ENCODE measurements around the gene TMEM187. TPM values are rescaled to one million over a fixed set of nuclear protein-coding genes. Genes with fewer than 3 reads are reported as not detected.
A peak's percentile ranks its signal among the peaks of the same experiment; 100 is the strongest.

Gene TMEM187
- total RNA-seq, 1 experiment from 2014 or later: 2.8 TPM

GRCh38 chrX:153953342-153953830 lies 19.2 kb upstream of the TMEM187 start:
- peaks cover 5% of the 10 kb centered on the region for H3K4me1 ChIP-seq (ENCODE audit: insufficient read depth, low read length, poor library complexity, severe bottlenecking)
- TF ChIP-seq CTCF (conservative IDR thresholded peaks at IDR 0.05; ENCODE audit: low read depth, low read length) (peak; percentile 97), EZH2 (IDR thresholded peaks at IDR 0.05; ENCODE audit: borderline replicate concordance, low read depth, low read length, poor library complexity, severe bottlenecking) (no peak)
- peak overlapping the region; percentile 72 for H3K27ac ChIP-seq (ENCODE audit: low read depth, low read length, poor library complexity, severe bottlenecking)
- intact Hi-C loops (cut with micrococcal nuclease; ENCODE audit: unreplicated experiment): loop anchor here (10.0 kb wide), 1 partner anchor 399 kb away; no protein-coding TSS in a partner anchor
- no TSS peak for BruUV-seq (replicated peaks)
- H3K36me3 ChIP-seq (ENCODE audit: insufficient read depth, low read length, poor library complexity, severe bottlenecking): peaks cover 91% of the 10 kb centered on the region
- no peaks in the 10 kb centered on the region for H3K9me3 ChIP-seq (ENCODE audit: low read depth, low read length, poor library complexity, severe bottlenecking)
- no peaks in the 10 kb centered on the region for H3K27me3 ChIP-seq (replicated peaks; ENCODE audit: insufficient read depth, low read depth, low read length, poor library complexity)
- H3K4me3 ChIP-seq (ENCODE audit: low read depth, low read length, poor library complexity, severe bottlenecking): no peak overlapping the region
- DNase-seq (ENCODE audit: low spot score): peak; percentile 86
- ChIA-PET POLR2A (ENCODE audit: low non-redundant PET) (no interaction called here), CTCF (no interaction called here)

- BruUV-seq (replicated peaks): no TSS peak
- Histone ChIP-seq H3K4me3 (ENCODE audit: low read depth, low read length, poor library complexity, severe bottlenecking) (no peak overlapping the region), H3K27me3 (replicated peaks; ENCODE audit: insufficient read depth, low read depth, low read length, poor library complexity) (no peaks in the 10 kb centered on the region), H3K27ac (ENCODE audit: low read depth, low read length, poor library complexity, severe bottlenecking) (peak overlapping the region; percentile 10), H3K9me3 (ENCODE audit: low read depth, low read length, poor library complexity, severe bottlenecking) (no peaks in the 10 kb centered on the region), H3K36me3 (ENCODE audit: insufficient read depth, low read length, poor library complexity, severe bottlenecking) (peaks cover 94% of the 10 kb centered on the region), H3K4me1 (ENCODE audit: insufficient read depth, low read length, poor library complexity, severe bottlenecking) (peaks cover 5% of the 10 kb centered on the region)
- ChIA-PET POLR2A (ENCODE audit: low non-redundant PET) (no interaction called here), CTCF (no interaction called here)
- no peak for DNase-seq (ENCODE audit: low spot score)
- intact Hi-C loops (cut with micrococcal nuclease; ENCODE audit: unreplicated experiment): loop anchor here (10.0 kb wide), 1 partner anchor 399 kb away; no protein-coding TSS in a partner anchor
- TF ChIP-seq CTCF (conservative IDR thresholded peaks at IDR 0.05; ENCODE audit: low read depth, low read length) (0 out of 2 replicates have a peak, but pooled peaks have one; percentile 12), EZH2 (IDR thresholded peaks at IDR 0.05; ENCODE audit: borderline replicate concordance, low read depth, low read length, poor library complexity, severe bottlenecking) (no peak)
Measured at GRCh38 chrX:153953892-153954557, 18.5 kb upstream of the TMEM187 start.

GRCh38 chrX:153954558-153955227 lies 17.9 kb upstream of the TMEM187 start:
- Histone ChIP-seq H3K4me1 (ENCODE audit: insufficient read depth, low read length, poor library complexity, severe bottlenecking) (peaks cover 5% of the 10 kb centered on the region), H3K36me3 (ENCODE audit: insufficient read depth, low read length, poor library complexity, severe bottlenecking) (peaks cover 99% of the 10 kb centered on the region), H3K9me3 (ENCODE audit: low read depth, low read length, poor library complexity, severe bottlenecking) (no peaks in the 10 kb centered on the region), H3K27me3 (replicated peaks; ENCODE audit: insufficient read depth, low read depth, low read length, poor library complexity) (no peaks in the 10 kb centered on the region), H3K27ac (ENCODE audit: low read depth, low read length, poor library complexity, severe bottlenecking) (no peak overlapping the region), H3K4me3 (ENCODE audit: low read depth, low read length, poor library complexity, severe bottlenecking) (no peak overlapping the region)
- no peak for DNase-seq (ENCODE audit: low spot score)
- ChIA-PET CTCF (no interaction called here), POLR2A (ENCODE audit: low non-redundant PET) (no interaction called here)
- TSS peak; percentile 20 for BruUV-seq (replicated peaks)
- no peak for TF ChIP-seq CTCF (conservative IDR thresholded peaks at IDR 0.05; ENCODE audit: low read depth, low read length)
- no peak for TF ChIP-seq EZH2 (IDR thresholded peaks at IDR 0.05; ENCODE audit: borderline replicate concordance, low read depth, low read length, poor library complexity, severe bottlenecking)
- intact Hi-C loops (cut with micrococcal nuclease; ENCODE audit: unreplicated experiment): loop anchor here (10.0 kb wide), 1 partner anchor 400 kb away; no protein-coding TSS in a partner anchor
